Suprapubic skin (tissue), 4 donors: Measurements from ENCODE around the gene LINGO1.

Experiments used
- EP300 ChIP-seq: sonication (generic); formaldehyde crosslinking; IDR thresholded peaks from one replicate; pipeline ENCODE4 v1.6.1; 2017; ENCODE audit warnings: antibody characterized with exemption
- POLR2A ChIP-seq, 2 donors: fragments of 450-650 bp; IDR thresholded peaks; one replicate each; pipeline ENCODE4 v1.6.1; 2017; ENCODE audit warnings: antibody characterized with exemption in 2 of 2, mild to moderate bottlenecking in 2 of 2, moderate library complexity in 2 of 2
- POLR2AphosphoS5 ChIP-seq, 3 donors: sonication (generic); formaldehyde crosslinking; IDR thresholded peaks; one replicate each; pipeline ENCODE4 v1.6.1; 2017; ENCODE audit warnings: antibody characterized with exemption in 3 of 3
- TF ChIP-seq, protein P1 (sequence below), 2 donors: fragments of 200-600 bp in 1 of 2; fragments of 450-650 bp in 1 of 2; sonication (generic) in 1 of 2; IDR thresholded peaks; one replicate each; pipeline ENCODE4 v1.5.1; 2016 to 2019; ENCODE audit warnings: antibody characterized with exemption in 2 of 2, mild to moderate bottlenecking in 1 of 2, moderate library complexity in 1 of 2

DNA sequence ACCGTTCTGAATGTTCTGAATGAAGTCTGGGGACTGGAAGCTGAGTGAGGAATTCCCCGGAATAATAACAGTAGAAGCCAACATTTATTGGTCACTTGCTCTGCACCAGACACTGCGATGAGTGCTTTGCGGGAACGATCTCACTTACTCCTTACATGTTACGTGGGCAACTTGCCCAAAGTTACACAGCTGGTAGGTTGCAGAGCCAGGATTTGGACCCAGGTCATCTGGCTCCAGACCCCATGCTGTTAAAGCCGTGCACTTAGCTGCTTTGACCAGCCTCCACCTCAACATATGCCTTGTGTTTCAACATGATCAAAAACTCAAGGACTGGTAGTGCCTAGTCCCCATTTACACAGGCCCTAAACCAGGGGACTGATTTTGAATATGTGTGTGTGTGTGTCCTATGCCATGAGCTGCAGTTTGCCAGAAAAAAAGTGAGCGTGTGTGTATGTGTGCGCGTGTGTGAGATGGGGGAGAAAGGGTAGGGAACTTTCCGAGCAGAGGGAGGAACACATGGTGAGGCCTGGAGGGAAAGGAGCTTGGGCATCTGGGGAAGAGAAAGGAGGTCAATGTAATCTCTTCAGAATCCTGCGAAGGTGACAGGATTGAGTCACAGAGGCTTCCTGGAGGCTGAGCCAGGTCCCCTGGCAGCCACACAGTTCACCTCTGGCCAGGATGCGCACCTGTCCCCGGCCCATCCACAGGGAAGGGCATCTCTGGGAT lies 28.9 kb downstream of the LINGO1 start:
- no peak for TF ChIP-seq POLR2AphosphoS5 (IDR thresholded peaks at IDR 0.05)
- TF ChIP-seq, protein P1, sequence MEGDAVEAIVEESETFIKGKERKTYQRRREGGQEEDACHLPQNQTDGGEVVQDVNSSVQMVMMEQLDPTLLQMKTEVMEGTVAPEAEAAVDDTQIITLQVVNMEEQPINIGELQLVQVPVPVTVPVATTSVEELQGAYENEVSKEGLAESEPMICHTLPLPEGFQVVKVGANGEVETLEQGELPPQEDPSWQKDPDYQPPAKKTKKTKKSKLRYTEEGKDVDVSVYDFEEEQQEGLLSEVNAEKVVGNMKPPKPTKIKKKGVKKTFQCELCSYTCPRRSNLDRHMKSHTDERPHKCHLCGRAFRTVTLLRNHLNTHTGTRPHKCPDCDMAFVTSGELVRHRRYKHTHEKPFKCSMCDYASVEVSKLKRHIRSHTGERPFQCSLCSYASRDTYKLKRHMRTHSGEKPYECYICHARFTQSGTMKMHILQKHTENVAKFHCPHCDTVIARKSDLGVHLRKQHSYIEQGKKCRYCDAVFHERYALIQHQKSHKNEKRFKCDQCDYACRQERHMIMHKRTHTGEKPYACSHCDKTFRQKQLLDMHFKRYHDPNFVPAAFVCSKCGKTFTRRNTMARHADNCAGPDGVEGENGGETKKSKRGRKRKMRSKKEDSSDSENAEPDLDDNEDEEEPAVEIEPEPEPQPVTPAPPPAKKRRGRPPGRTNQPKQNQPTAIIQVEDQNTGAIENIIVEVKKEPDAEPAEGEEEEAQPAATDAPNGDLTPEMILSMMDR (IDR thresholded peaks at IDR 0.05), result no peak
- TF ChIP-seq POLR2A (IDR thresholded peaks at IDR 0.05), result no peak
- no peak for TF ChIP-seq EP300
